Uterus (tissue), 4 donors: Measurements from ENCODE around the gene PAIP2B. TPM values are rescaled to one million over a fixed set of nuclear protein-coding genes. Genes with fewer than 3 reads are reported as not detected.

ENCODE experiments used
- DNase-seq, 2 donors: peaks; one replicate each; pipeline ENCODE4 v3.0.0-alpha.2; 2019 to 2020
- H3K27ac ChIP-seq, 2 donors: fragments of 200-600 bp; sonication (generic); 1 replicate in 1 of 2; 2 replicates in 1 of 2; pipeline ENCODE4 v1.5.1; 2016 to 2018
- H3K27me3 ChIP-seq, 2 donors: fragments of 200-600 bp; sonication (generic); one replicate each; pipeline ENCODE4 v1.5.1; 2018 to 2019; ENCODE audit warnings: control low read depth in 1 of 2
- H3K36me3 ChIP-seq, 2 donors: fragments of 200-600 bp; sonication (generic); one replicate each; pipeline ENCODE4 v1.5.1; 2019; ENCODE audit warnings: control low read depth in 1 of 2
- H3K4me1 ChIP-seq, 2 donors: fragments of 200-600 bp; sonication (generic); one replicate each; pipeline ENCODE4 v1.5.1; 2018 to 2019; ENCODE audit warnings: control low read depth in 1 of 2
- H3K4me3 ChIP-seq, 2 donors: fragments of 200-600 bp; sonication (generic); 1 replicate in 1 of 2; 2 replicates in 1 of 2; pipeline ENCODE4 v1.5.1; 2018 to 2019; ENCODE audit warnings: mild to moderate bottlenecking in 1 of 2
- H3K9me3 ChIP-seq, 2 donors: fragments of 200-600 bp; sonication (generic); one replicate each; pipeline ENCODE4 v1.5.1; 2019; ENCODE audit warnings: control low read depth in 1 of 2
- POLR2A ChIP-seq, 2 donors: fragments of 450-650 bp; IDR thresholded peaks; one replicate each; pipeline ENCODE4 v1.6.1; 2016; ENCODE audit warnings: antibody characterized with exemption in 2 of 2, mild to moderate bottlenecking in 1 of 2, moderate library complexity in 1 of 2
- intact Hi-C: fragments of 100-400 bp; cut with DNase I; formaldehyde crosslinking; loops from one replicate; pipeline ENCODE4 v1.15.1; 2023; ENCODE audit warnings: low total_unique reads
- total RNA-seq, 4 donors: library from RNA; depleted of rRNA in 3 of 4; stranded (reverse); fragments of >200 nt in 3 of 4; gene quantifications; one replicate each; pipeline versions ENCODE4 v1.1.0 to v1.2.4, GENCODE V29; 2014 to 2023
- TF ChIP-seq, protein P1 (sequence below), 4 experiments: fragments of 200-600 bp in 2 of 4; fragments of 450-650 bp in 2 of 4; sonication (generic) in 2 of 4; IDR thresholded peaks; one replicate each; pipeline ENCODE4 v1.5.1; 2016 to 2019; ENCODE audit warnings: antibody characterized with exemption in 4 of 4, mild to moderate bottlenecking in 2 of 4, moderate library complexity in 1 of 4
- donor health status: DM: yes; HTN: yes; CAD: no.

The PAIP2B gene
- total RNA-seq, 4 donors from 2014 or later: 3.6 to 12.9 (median 8.7) TPM

DNA sequence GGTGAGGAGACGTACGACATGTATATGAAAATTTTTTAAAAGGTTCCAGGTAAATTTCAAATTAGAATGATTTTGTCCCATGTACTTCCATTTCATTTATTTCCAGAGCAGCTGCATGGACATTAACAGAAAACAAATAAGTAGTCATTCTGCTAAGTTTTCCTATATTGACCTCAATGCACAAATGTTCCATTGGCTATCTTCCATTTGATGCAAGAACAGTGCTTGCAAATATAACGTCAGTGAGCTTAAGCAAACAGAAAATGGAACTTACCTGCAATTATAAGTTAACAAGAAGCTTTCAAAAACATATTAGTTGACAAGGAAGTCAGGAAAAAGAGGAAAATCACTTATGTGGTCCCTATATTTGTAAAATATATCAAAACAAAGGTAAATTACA lies 16.6 kb downstream of the PAIP2B start:
- no peak overlapping the region for H3K27ac ChIP-seq
- no peaks in the 10 kb centered on the region for H3K9me3 ChIP-seq
- H3K4me3 ChIP-seq: no peak overlapping the region
- H3K27me3 ChIP-seq: no peaks in the 10 kb centered on the region
- TF ChIP-seq, protein P1, sequence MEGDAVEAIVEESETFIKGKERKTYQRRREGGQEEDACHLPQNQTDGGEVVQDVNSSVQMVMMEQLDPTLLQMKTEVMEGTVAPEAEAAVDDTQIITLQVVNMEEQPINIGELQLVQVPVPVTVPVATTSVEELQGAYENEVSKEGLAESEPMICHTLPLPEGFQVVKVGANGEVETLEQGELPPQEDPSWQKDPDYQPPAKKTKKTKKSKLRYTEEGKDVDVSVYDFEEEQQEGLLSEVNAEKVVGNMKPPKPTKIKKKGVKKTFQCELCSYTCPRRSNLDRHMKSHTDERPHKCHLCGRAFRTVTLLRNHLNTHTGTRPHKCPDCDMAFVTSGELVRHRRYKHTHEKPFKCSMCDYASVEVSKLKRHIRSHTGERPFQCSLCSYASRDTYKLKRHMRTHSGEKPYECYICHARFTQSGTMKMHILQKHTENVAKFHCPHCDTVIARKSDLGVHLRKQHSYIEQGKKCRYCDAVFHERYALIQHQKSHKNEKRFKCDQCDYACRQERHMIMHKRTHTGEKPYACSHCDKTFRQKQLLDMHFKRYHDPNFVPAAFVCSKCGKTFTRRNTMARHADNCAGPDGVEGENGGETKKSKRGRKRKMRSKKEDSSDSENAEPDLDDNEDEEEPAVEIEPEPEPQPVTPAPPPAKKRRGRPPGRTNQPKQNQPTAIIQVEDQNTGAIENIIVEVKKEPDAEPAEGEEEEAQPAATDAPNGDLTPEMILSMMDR (IDR thresholded peaks at IDR 0.05): no peak
- TF ChIP-seq POLR2A (IDR thresholded peaks at IDR 0.05): no peak
- H3K4me1 ChIP-seq: no peaks in the 10 kb centered on the region
- intact Hi-C loops: no loop called here
- H3K36me3 ChIP-seq: no peaks in the 10 kb centered on the region
- DNase-seq: no peak

DNA sequence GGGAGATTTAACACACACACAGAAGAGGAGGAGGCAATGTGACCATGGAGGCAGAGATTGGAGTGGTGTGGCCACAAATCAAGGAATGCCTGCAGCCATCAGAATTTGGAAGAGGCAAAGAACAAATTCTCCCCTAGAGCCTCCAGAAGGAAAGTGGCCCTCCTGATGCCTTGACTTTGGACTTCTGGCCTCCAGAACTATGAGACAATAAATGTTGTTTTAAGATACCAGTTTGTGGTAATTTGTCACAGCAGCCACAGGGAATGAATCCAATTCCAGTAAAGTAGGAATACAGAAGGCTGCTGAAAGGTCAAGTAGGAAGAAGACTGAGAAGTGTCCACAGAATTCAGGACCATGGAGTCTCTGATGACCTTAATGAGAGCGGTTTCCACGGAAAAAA lies 18.1 kb downstream of the PAIP2B start:
- no peaks in the 10 kb centered on the region for H3K9me3 ChIP-seq
- no peak overlapping the region for H3K27ac ChIP-seq
- TF ChIP-seq, protein P1 (IDR thresholded peaks at IDR 0.05): no peak
- no peak for TF ChIP-seq POLR2A (IDR thresholded peaks at IDR 0.05)
- no peak overlapping the region for H3K4me3 ChIP-seq
- no peaks in the 10 kb centered on the region for H3K27me3 ChIP-seq
- DNase-seq: no peak
- H3K36me3 ChIP-seq: no peaks in the 10 kb centered on the region
- H3K4me1 ChIP-seq: no peaks in the 10 kb centered on the region
- intact Hi-C loops: no loop called here

DNA sequence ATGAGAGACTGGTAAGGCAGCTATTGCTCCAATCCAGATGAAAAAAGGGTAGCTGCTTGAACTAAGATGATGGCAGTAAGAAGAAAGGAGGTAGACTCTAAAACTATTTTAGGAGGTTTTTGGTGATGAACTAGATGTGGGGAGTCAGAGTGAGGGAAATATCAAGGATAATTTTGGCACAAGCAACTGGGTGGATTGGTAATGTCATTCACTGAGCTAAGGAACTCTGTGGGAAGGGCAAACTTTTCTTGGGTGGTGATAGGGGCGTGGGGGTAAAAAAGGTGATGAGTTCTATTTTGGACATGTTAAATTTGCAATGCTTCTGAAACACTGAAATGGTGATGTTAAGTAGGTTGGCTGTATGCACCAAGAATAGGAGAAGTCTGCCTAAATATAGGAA lies 19.3 kb downstream of the PAIP2B start:
- H3K36me3 ChIP-seq: no peaks in the 10 kb centered on the region
- H3K9me3 ChIP-seq: no peaks in the 10 kb centered on the region
- H3K27ac ChIP-seq: no peak overlapping the region
- H3K4me1 ChIP-seq: no peaks in the 10 kb centered on the region
- H3K4me3 ChIP-seq: no peak overlapping the region
- no peaks in the 10 kb centered on the region for H3K27me3 ChIP-seq
- intact Hi-C loops: no loop called here
- no peak for DNase-seq
- TF ChIP-seq, protein P1 (IDR thresholded peaks at IDR 0.05): no peak
- no peak for TF ChIP-seq POLR2A (IDR thresholded peaks at IDR 0.05)

DNA sequence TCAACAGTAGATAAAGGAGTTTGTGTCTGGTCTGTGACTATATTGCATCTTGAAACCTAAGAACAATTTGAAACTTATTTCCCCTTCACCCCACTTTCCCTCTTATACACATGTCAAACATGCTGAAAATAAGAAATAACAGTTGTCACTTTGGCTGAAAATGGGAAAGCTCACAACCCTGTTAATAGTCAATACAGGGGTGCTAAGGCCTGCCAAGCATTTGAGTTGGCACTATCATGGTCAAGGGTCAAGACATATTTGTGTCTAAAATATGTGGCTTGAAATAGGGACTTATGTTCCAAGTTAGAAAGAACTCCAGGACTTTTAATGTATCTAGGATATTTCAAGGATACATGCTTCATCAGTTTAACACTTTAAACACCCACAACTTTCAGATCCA lies 20.6 kb downstream of the PAIP2B start:
- intact Hi-C loops: no loop called here

DNA sequence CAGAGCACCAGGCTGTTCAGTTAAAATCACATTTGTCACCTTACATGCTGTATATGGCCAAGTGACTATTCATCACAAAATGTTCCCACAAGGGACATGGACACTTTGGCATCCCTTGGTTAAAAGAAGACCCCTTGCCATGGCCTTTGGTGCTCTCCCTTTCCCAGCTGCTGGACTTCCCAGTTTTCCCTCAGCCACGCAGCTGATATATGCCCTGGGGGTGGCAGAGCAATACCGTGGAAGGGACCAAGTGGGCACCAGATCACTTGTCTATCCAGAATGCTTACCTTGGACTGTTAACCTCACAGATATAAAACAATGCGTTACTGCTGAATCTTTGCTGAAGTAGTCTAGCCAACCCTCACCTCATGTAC lies 35.3 kb downstream of the PAIP2B start:
- H3K4me3 ChIP-seq: no peak overlapping the region
- H3K27me3 ChIP-seq: no peaks in the 10 kb centered on the region
- H3K36me3 ChIP-seq: no peaks in the 10 kb centered on the region
- H3K9me3 ChIP-seq: no peaks in the 10 kb centered on the region
- no peaks in the 10 kb centered on the region for H3K4me1 ChIP-seq
- no peak for TF ChIP-seq POLR2A (IDR thresholded peaks at IDR 0.05)
- TF ChIP-seq, protein P1 (IDR thresholded peaks at IDR 0.05): no peak
- intact Hi-C loops: no loop called here
- no peak for DNase-seq
- no peak overlapping the region for H3K27ac ChIP-seq

More for the DNA sequence above, 20.6 kb downstream of the PAIP2B start:
- Histone ChIP-seq H3K27me3 (no peaks in the 10 kb centered on the region), H3K4me3 (no peak overlapping the region), H3K36me3 (no peaks in the 10 kb centered on the region), H3K27ac (no peak overlapping the region), H3K9me3 (no peaks in the 10 kb centered on the region), H3K4me1 (no peaks in the 10 kb centered on the region)
- TF ChIP-seq, protein P1 (IDR thresholded peaks at IDR 0.05): no peak
- no peak for TF ChIP-seq POLR2A (IDR thresholded peaks at IDR 0.05)
- DNase-seq: no peak
